IMR-90 (cell line): ENCODE measurements around the gene FLT3LG. TPM values are rescaled to one million over a fixed set of nuclear protein-coding genes. Genes with fewer than 3 reads are reported as not detected.

ENCODE experiments used
- ATAC-seq: fragments of 200-7000 bp; cut with Tn5 transposase; 2 replicates; pipeline ENCODE4 v1.9.1; 2020; ENCODE audit warnings: low read depth, mild to moderate bottlenecking, moderate library complexity
- BruUV-seq: library from RNA; stranded (reverse); fragments of 400-500 nt; replicated peaks from 2 replicates; lab custom pipeline; 2021; lab: Mats Ljungman, UMichigan
- CTCF ChIA-PET: fragments of 300-600 bp; formaldehyde crosslinking; extraction: SDS; loops from one replicate; lab custom pipeline; 2021; ENCODE audit warnings: antibody characterized with exemption; lab: Yijun Ruan, JAX
- POLR2A ChIA-PET: fragments of 300-600 bp; sonication (Branson Sonifier 250); formaldehyde crosslinking; loops from one replicate; lab custom pipeline; 2022; ENCODE audit warnings: antibody characterized with exemption; ENCODE audit not compliant: unreplicated experiment; lab: Charles Lee
- DNase-seq: peaks from one replicate; pipeline ENCODE4 v3.0.0; 2013
- H2AFZ ChIP-seq: replicated peaks from 2 replicates; pipeline ENCODE3; 2013; ENCODE audit warnings: low read length, mild to moderate bottlenecking; ENCODE audit not compliant: poor library complexity
- H2AK5ac ChIP-seq: 2 replicates; pipeline ENCODE4 v1.6.1; 2013; ENCODE audit warnings: low read depth, low read length, inconsistent platforms
- H2AK9ac ChIP-seq: replicated peaks from 2 replicates; pipeline ENCODE3; 2013; ENCODE audit warnings: mild to moderate bottlenecking, low read depth, low read length, moderate library complexity; ENCODE audit not compliant: poor library complexity
- H2BK120ac ChIP-seq: 2 replicates; pipeline ENCODE4 v1.6.1; 2013; ENCODE audit warnings: low read depth, low read length, inconsistent platforms
- H2BK15ac ChIP-seq: 3 replicates; pipeline ENCODE4 v1.6.1; 2013; ENCODE audit warnings: low read depth, low read length, inconsistent platforms
- H2BK20ac ChIP-seq: 2 replicates; pipeline ENCODE4 v1.6.1; 2013; ENCODE audit warnings: low read depth, mild to moderate bottlenecking, inconsistent platforms, low read length, moderate library complexity
- H2BK5ac ChIP-seq: 2 replicates; pipeline ENCODE4 v1.6.1; 2013; ENCODE audit warnings: mild to moderate bottlenecking, low read depth, low read length, inconsistent platforms; ENCODE audit not compliant: poor library complexity, severe bottlenecking
- H3K14ac ChIP-seq: replicated peaks from 2 replicates; pipeline ENCODE4 v1.6.1; 2013; ENCODE audit warnings: low read depth, low read length, inconsistent platforms
- H3K18ac ChIP-seq: 2 replicates; pipeline ENCODE4 v1.6.1; 2013; ENCODE audit warnings: low read depth, low read length, control low read depth
- H3K23ac ChIP-seq: 2 replicates; pipeline ENCODE4 v1.6.1; 2013; ENCODE audit warnings: low read depth, low read length, inconsistent platforms
- H3K27ac ChIP-seq: 2 replicates; pipeline ENCODE4 v1.5.1; 2013; ENCODE audit warnings: mild to moderate bottlenecking, control low read depth, low read length; ENCODE audit not compliant: insufficient read depth
- H3K27me3 ChIP-seq: 2 replicates; pipeline ENCODE4 v1.6.1; 2013; ENCODE audit warnings: low read length; ENCODE audit not compliant: control insufficient read depth, insufficient read depth
- H3K36me3 ChIP-seq: 2 replicates; pipeline ENCODE4 v1.6.1; 2013; ENCODE audit warnings: low read length, mixed read lengths; ENCODE audit not compliant: control insufficient read depth, insufficient read depth
- H3K4ac ChIP-seq: 2 replicates; pipeline ENCODE4 v1.6.1; 2013; ENCODE audit warnings: low read depth, low read length, inconsistent platforms
- H3K4me1 ChIP-seq: 2 replicates; pipeline ENCODE4 v1.6.1; 2013; ENCODE audit warnings: low read length, mixed read lengths; ENCODE audit not compliant: control insufficient read depth, insufficient read depth
- H3K4me2 ChIP-seq: 2 replicates; pipeline ENCODE4 v1.6.1; 2013; ENCODE audit warnings: low read depth, mild to moderate bottlenecking, control low read depth, low read length, moderate library complexity
- H3K4me3 ChIP-seq: 2 replicates; pipeline ENCODE4 v1.5.1; 2013; ENCODE audit warnings: low read depth, mild to moderate bottlenecking, control low read depth, low read length, moderate library complexity; ENCODE audit not compliant: insufficient read depth
- H3K56ac ChIP-seq: 2 replicates; pipeline ENCODE4 v1.6.1; 2013; ENCODE audit warnings: low read length, inconsistent platforms; ENCODE audit not compliant: insufficient read depth; ENCODE audit errors: extremely low read depth
- H3K79me1 ChIP-seq, 2 experiments: 2 replicates each; pipeline ENCODE4 v1.6.1; 2013; ENCODE audit warnings: low read length in 2 of 2, inconsistent platforms in 1 of 2, low read depth in 1 of 2
- H3K9ac ChIP-seq: 2 replicates; pipeline ENCODE4 v1.6.1; 2013; ENCODE audit warnings: low read depth, low read length, control low read depth
- H3K9me1 ChIP-seq: 2 replicates; pipeline ENCODE4 v1.6.1; 2013; ENCODE audit warnings: low read length, inconsistent platforms; ENCODE audit not compliant: insufficient read depth
- H3K9me3 ChIP-seq: 2 replicates; pipeline ENCODE4 v1.6.1; 2013; ENCODE audit warnings: low read length; ENCODE audit not compliant: control insufficient read depth, insufficient read depth
- H4K20me1 ChIP-seq: 2 replicates; pipeline ENCODE4 v1.6.1; 2013; ENCODE audit warnings: low read length, inconsistent platforms; ENCODE audit not compliant: insufficient read depth
- H4K5ac ChIP-seq: 2 replicates; pipeline ENCODE4 v1.6.1; 2013; ENCODE audit warnings: mild to moderate bottlenecking, low read depth, low read length, control low read depth
- H4K8ac ChIP-seq, 2 experiments: 2 replicates each; pipeline ENCODE4 v1.6.1; 2013; ENCODE audit warnings: low read depth in 2 of 2, low read length in 2 of 2, control low read depth in 1 of 2, inconsistent platforms in 1 of 2
- H4K91ac ChIP-seq: 2 replicates; pipeline ENCODE4 v1.6.1; 2013; ENCODE audit warnings: low read depth, low read length, inconsistent platforms; ENCODE audit not compliant: insufficient read depth
- BHLHE40 ChIP-seq: fragments of 150-350 bp; IDR thresholded peaks from 2 replicates; pipeline ENCODE4 v1.6.1; 2016; ENCODE audit warnings: mild to moderate bottlenecking, low read depth, low read length
- CEBPB ChIP-seq: IDR thresholded peaks from 2 replicates; pipeline ENCODE4 v1.6.1; 2012; ENCODE audit warnings: low read depth, low read length, improper control_type of control experiment
- CHD1 ChIP-seq: IDR thresholded peaks from 2 replicates; pipeline ENCODE4 v1.6.1; 2012; ENCODE audit warnings: low read depth, low read length, improper control_type of control experiment
- ELK1 ChIP-seq: fragments of 150-350 bp; IDR thresholded peaks from 2 replicates; pipeline ENCODE4 v1.6.1; 2016; ENCODE audit warnings: low read depth, mild to moderate bottlenecking, low read length, moderate library complexity, borderline replicate concordance
- FOS ChIP-seq: fragments of 150-350 bp; IDR thresholded peaks from 2 replicates; pipeline ENCODE4 v1.6.1; 2016; ENCODE audit warnings: low read depth, low read length
- MXI1 ChIP-seq: IDR thresholded peaks from 2 replicates; pipeline ENCODE4 v1.6.1; 2012; ENCODE audit warnings: low read depth, mild to moderate bottlenecking, low read length, moderate library complexity, borderline replicate concordance
- NFE2L2 ChIP-seq: fragments of 150-350 bp; IDR thresholded peaks from 2 replicates; pipeline ENCODE4 v1.6.1; 2016; ENCODE audit warnings: low read depth, mild to moderate bottlenecking, low read length
- POLR2A ChIP-seq: IDR thresholded peaks from 2 replicates; pipeline ENCODE4 v1.6.1; 2012; ENCODE audit warnings: mild to moderate bottlenecking, low read depth, low read length
- WGBS, 2 experiments: methylation state at CpG; one replicate each; pipeline versions ENCODE4 v1.1.5 to v1.1.7; 2013; ENCODE audit warnings: missing lambda C conversion rate in 2 of 2; ENCODE audit not compliant: insufficient read length in 1 of 2; ENCODE audit errors: extremely low coverage in 2 of 2; 5-methylcytosine and 5-hydroxymethylcytosine counted together
- dilution Hi-C: fragments of 300-500 bp; cut with HindIII; formaldehyde crosslinking; loops from one replicate; pipeline ENCODE4 v1.14.3; 2018; ENCODE audit warnings: low sequenced_read_pairs; ENCODE audit not compliant: unreplicated experiment
- in situ Hi-C: fragments of 300-500 bp; cut with MboI; formaldehyde crosslinking; loops from 3 replicates; pipeline ENCODE4 v1.14.3; 2019; ENCODE audit warnings: low sequenced_read_pairs, inconsistent platforms, mixed read lengths
- intact Hi-C: fragments of 100-400 bp; cut with micrococcal nuclease; formaldehyde crosslinking; loops from 2 replicates; pipeline ENCODE4 v1.10.0; 2022
- polyA plus RNA-seq, 3 experiments: library from polyadenylated mRNA; depleted of rRNA; stranded (reverse); fragments of >200 nt; gene quantifications; 2 replicates each; pipeline ENCODE4 v1.2.3, GENCODE V29; 2012; ENCODE audit warnings: low replicate concordance in 1 of 3
- total RNA-seq: library from RNA; depleted of rRNA; stranded (reverse); fragments of >200 nt; gene quantifications from 2 replicates; pipeline ENCODE4 v1.2.3, GENCODE V29; 2012
- TF ChIP-seq, protein P1 (sequence below): fragments of 150-350 bp; IDR thresholded peaks from 2 replicates; pipeline ENCODE4 v1.6.1; 2017; ENCODE audit warnings: mild to moderate bottlenecking, antibody characterized with exemption, low read length, low read depth

The FLT3LG gene
- total and polyA plus RNA-seq, 2 of the 4 experiments (the other 2 are of a cell fraction) = 0.90 to 8.3 TPM

DNA sequence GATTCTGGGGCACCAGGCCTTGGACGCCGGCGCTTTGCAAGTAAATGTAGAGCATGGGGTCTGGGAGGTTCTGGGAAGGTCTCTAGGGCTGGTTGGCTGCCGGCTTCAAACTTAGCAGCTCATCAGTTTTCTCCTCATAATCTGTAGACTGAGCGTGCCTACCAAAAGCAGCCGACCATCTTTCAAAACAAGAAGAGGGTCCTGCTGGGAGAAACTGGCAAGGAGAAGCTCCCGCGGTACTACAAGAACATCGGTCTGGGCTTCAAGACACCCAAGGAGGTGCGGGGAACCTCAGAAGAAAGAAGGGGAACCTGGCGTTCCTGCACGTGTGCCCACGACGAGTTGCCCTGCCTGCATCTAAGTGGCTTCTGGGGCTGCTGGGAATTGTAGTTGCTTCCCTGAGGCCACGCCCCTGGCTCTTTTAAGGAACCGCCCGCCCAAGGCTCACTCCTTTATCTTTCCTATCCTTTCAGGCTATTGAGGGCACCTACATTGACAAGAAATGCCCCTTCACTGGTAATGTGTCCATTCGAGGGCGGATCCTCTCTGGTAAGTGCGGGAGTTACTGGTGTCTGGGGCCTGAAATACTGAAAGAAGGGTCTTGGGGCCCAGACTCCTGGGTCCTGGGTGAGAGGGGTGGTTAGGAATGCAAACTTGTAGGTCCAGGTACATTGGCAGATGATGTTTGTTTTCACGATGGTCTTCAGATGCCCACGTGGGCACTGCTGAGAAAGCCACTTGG lies 23.2 kb downstream of the FLT3LG start:
- Histone ChIP-seq H3K36me3 (peaks cover 41% of the 10 kb centered on the region), H2BK120ac (no peak overlapping the region), H4K20me1 (peaks cover 36% of the 10 kb centered on the region), H3K56ac (peak overlapping the region; percentile 97), H3K4me1 (peaks cover 6% of the 10 kb centered on the region), H3K4me2 (peak overlapping the region; percentile 91), H3K4me3 (peak overlapping the region; percentile 57), H2AK5ac (peak overlapping the region; percentile 89), H4K5ac (0 out of 2 replicates have a peak overlapping the region, but pooled peaks have one; percentile 7), H2BK20ac (no peak overlapping the region), H3K27me3 (no peaks in the 10 kb centered on the region), H3K9ac (peak overlapping the region; percentile 98), H2BK15ac (no peak overlapping the region), H2AFZ (no peak overlapping the region), H3K9me3 (no peaks in the 10 kb centered on the region), H3K79me1 (peaks cover 21 to 45% of the 10 kb centered on the region in 2 experiments), H2AK9ac (peak overlapping the region; percentile 97), H4K8ac (peak overlapping the region; percentile 83 to 88; a peak in 3 of 4 replicates), H3K23ac (peak overlapping the region; percentile 90), H3K4ac (peak overlapping the region; percentile 89), H3K18ac (no peak overlapping the region), H3K9me1 (no peaks in the 10 kb centered on the region), H4K91ac (peak overlapping the region; percentile 79), H3K14ac (peak overlapping the region; percentile 92), H2BK5ac (peak overlapping the region; percentile 7), H3K27ac (peak overlapping the region; percentile 67)
- intact Hi-C loops (no loop called here), in situ Hi-C loops (loop anchor here (10.0 kb wide), 1 partner anchor 168 kb away; the partner anchor contains the start of genes BCL2L12 and IRF3), dilution Hi-C loops (no loop called here)
- CTCF ChIA-PET = no interaction called here
- no TSS peak for BruUV-seq
- ATAC-seq (0 out of 2 replicates have a peak, but pooled peaks have one; percentile 4), DNase-seq (peak; percentile 47)
- 30% methylated on average over 7 of the region's 22 CpGs; no CpG with 5 or more reads in 1 of the 2 experiments for WGBS, 2 experiments
- 0 out of 2 replicates have a peak, but pooled peaks have one; percentile 37 for TF ChIP-seq POLR2A
- TF ChIP-seq, protein P1, sequence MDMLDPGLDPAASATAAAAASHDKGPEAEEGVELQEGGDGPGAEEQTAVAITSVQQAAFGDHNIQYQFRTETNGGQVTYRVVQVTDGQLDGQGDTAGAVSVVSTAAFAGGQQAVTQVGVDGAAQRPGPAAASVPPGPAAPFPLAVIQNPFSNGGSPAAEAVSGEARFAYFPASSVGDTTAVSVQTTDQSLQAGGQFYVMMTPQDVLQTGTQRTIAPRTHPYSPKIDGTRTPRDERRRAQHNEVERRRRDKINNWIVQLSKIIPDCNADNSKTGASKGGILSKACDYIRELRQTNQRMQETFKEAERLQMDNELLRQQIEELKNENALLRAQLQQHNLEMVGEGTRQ = peak; percentile 39; the same call in 1 of the 2 replicates
- TF ChIP-seq NFE2L2 = no peak
- peak; percentile 94 for TF ChIP-seq MXI1
- no peak for TF ChIP-seq CHD1
- peak; percentile 65 for TF ChIP-seq BHLHE40
- no peak for TF ChIP-seq ELK1
- TF ChIP-seq CEBPB = no peak
- no peak for TF ChIP-seq FOS
- POLR2A ChIA-PET = no interaction called here
